K562 (cell line): ENCODE results near the gene FRMD4A. TPM values are rescaled to one million over a fixed set of nuclear protein-coding genes. Genes with fewer than 3 reads are reported as not detected.

Experiments
- ATAC-seq: fragments of 200-7000 bp; cut with Tn5 transposase; 3 replicates; pipeline ENCODE4 v1.9.1; 2020; ENCODE audit warnings: moderate library complexity
- BruUV-seq: library from RNA; stranded (reverse); fragments of 400-500 nt; replicated peaks from 2 replicates; lab custom pipeline; 2021; lab: Mats Ljungman, UMichigan
- CTCF ChIA-PET: fragments of 300-600 bp; formaldehyde crosslinking; extraction: SDS; loops from one replicate; lab custom pipeline; 2021; ENCODE audit warnings: low intra/inter-chr PET ratio; lab: Yijun Ruan, JAX
- POLR2A ChIA-PET: fragments of 300-600, 350-650 bp; sonication (Branson Sonifier 250); formaldehyde crosslinking; extraction: SDS; loops from one replicate; lab custom pipeline; 2021; ENCODE audit warnings: antibody characterized with exemption, inconsistent platforms; lab: Yijun Ruan, JAX
- DNase-seq, 4 experiments: peaks; one replicate each; pipeline versions ENCODE4 v3.0.0 to v3.0.0-alpha.2; 2011 to 2018; ENCODE audit warnings: low spot score in 3 of 4, mixed read lengths in 3 of 4; ENCODE audit errors: extremely low read depth in 1 of 4
- FAIRE-seq: peaks from 2 replicates; lab custom pipeline; 2011; peaks lifted over from hg19 to GRCh38; lab: Jason Lieb, UNC
- H2AFZ ChIP-seq: 2 replicates; pipeline ENCODE4 v1.6.0; 2011; ENCODE audit warnings: low read depth, low read length, control low read depth, inconsistent platforms
- H3K27ac ChIP-seq: fragments of 200-600 bp; 3 replicates; pipeline ENCODE4 v1.8.0; 2011; ENCODE audit warnings: low read depth, mild to moderate bottlenecking, control low read depth, inconsistent platforms, low read length, moderate library complexity, mixed read lengths; ENCODE audit errors: extremely low read depth
- H3K27me3 ChIP-seq, 2 experiments: fragments of 300-600 bp in 1 of 2; 2 replicates in 1 of 2; 3 replicates in 1 of 2; pipeline versions ENCODE4 v1.6.0 to v1.8.0; 2011; ENCODE audit warnings: inconsistent platforms in 2 of 2, low read length in 2 of 2, mild to moderate bottlenecking in 1 of 2, mixed read lengths in 1 of 2, moderate library complexity in 1 of 2; ENCODE audit not compliant: control insufficient read depth in 2 of 2, insufficient read depth in 2 of 2
- H3K36me3 ChIP-seq: fragments of 300-600 bp; 3 replicates; pipeline ENCODE4 v1.8.0; 2011; ENCODE audit warnings: mild to moderate bottlenecking, low read length, inconsistent platforms; ENCODE audit not compliant: control insufficient read depth, insufficient read depth
- H3K4me1 ChIP-seq, 2 experiments: fragments of 200-600 bp in 1 of 2; replicated peaks in 1 of 2; 2 replicates in 1 of 2; 3 replicates in 1 of 2; pipeline versions ENCODE4 v1.5.1 to v1.8.0; 2011; ENCODE audit warnings: inconsistent platforms in 2 of 2, low read length in 2 of 2, mild to moderate bottlenecking in 1 of 2, mixed read lengths in 1 of 2, moderate library complexity in 1 of 2; ENCODE audit not compliant: control insufficient read depth in 2 of 2, insufficient read depth in 2 of 2
- H3K4me2 ChIP-seq: 2 replicates; pipeline ENCODE4 v1.6.1; 2011; ENCODE audit warnings: low read length, control low read depth, inconsistent platforms, mixed read lengths; ENCODE audit not compliant: insufficient read depth
- H3K4me3 ChIP-seq: fragments of 200-600 bp; sonication (generic), shearing (Covaris generic); 2 replicates; pipeline ENCODE4 v1.5.1; 2016; ENCODE audit warnings: control low read depth, inconsistent platforms
- H3K79me2 ChIP-seq: fragments of 200-600 bp; 3 replicates; pipeline ENCODE4 v1.8.0; 2011; ENCODE audit warnings: low read length, inconsistent platforms; ENCODE audit not compliant: control insufficient read depth, insufficient read depth
- H3K9ac ChIP-seq, 2 experiments: 2 replicates each; pipeline versions ENCODE4 v1.6.0 to v1.6.1; 2011; ENCODE audit warnings: low read depth in 2 of 2, low read length in 2 of 2, control low read depth in 1 of 2, inconsistent platforms in 1 of 2, mild to moderate bottlenecking in 1 of 2, mixed read lengths in 1 of 2; ENCODE audit not compliant: insufficient read depth in 1 of 2
- H3K9me1 ChIP-seq: one replicate; pipeline ENCODE4 v1.6.0; 2011; ENCODE audit warnings: inconsistent platforms, mild to moderate bottlenecking, low read length, moderate library complexity; ENCODE audit not compliant: control insufficient read depth, insufficient read depth
- H3K9me3 ChIP-seq: replicated peaks from 2 replicates; pipeline ENCODE4 v1.5.1; 2011; ENCODE audit warnings: low read depth, low read length, inconsistent platforms; ENCODE audit not compliant: control insufficient read depth, insufficient read depth
- H4K20me1 ChIP-seq: replicated peaks from 2 replicates; pipeline ENCODE4 v1.6.1; 2011; ENCODE audit warnings: low read length, inconsistent platforms, mixed read lengths; ENCODE audit not compliant: control insufficient read depth, insufficient read depth
- CAMTA2 ChIP-seq: fragments of 250-450 bp; sonication (Bioruptor Pico); conservative IDR thresholded peaks from 2 replicates; pipeline ENCODE4 v1.5.1; 2022
- CBX1 ChIP-seq: sonication (generic); IDR thresholded peaks from 2 replicates; pipeline ENCODE4 v1.6.1; 2016; ENCODE audit warnings: antibody characterized with exemption, low read depth, mild to moderate bottlenecking
- CHD2 ChIP-seq: IDR thresholded peaks from 2 replicates; pipeline ENCODE4 v1.6.1; 2011; ENCODE audit warnings: low read depth, low read length
- COPS2 ChIP-seq: fragments of 450-650 bp; conservative IDR thresholded peaks from 2 replicates; pipeline ENCODE4 v1.6.1; 2016; ENCODE audit warnings: mild to moderate bottlenecking, moderate library complexity
- GATAD2B ChIP-seq: fragments of 450-650 bp; IDR thresholded peaks from 2 replicates; pipeline ENCODE4 v1.6.1; 2017; ENCODE audit warnings: mild to moderate bottlenecking, borderline replicate concordance
- MITF ChIP-seq: IDR thresholded peaks from 2 replicates; pipeline ENCODE4 v1.6.1; 2014; ENCODE audit warnings: antibody characterized with exemption
- NCOA2 ChIP-seq, 2 experiments: fragments of 450-650 bp; IDR thresholded peaks; 2 replicates each; pipeline ENCODE4 v1.6.1; 2018; ENCODE audit warnings: mild to moderate bottlenecking in 2 of 2, moderate library complexity in 1 of 2; ENCODE audit not compliant: partially characterized antibody in 2 of 2
- SRF ChIP-seq, 2 experiments: fragments of 250-450, 450-650 bp in 1 of 2; sonication (Bioruptor Pico) in 1 of 2; sonication (generic) in 1 of 2; formaldehyde crosslinking; IDR thresholded peaks; 2 replicates each; pipeline versions ENCODE4 v1.5.0 to v1.5.1; 2020 to 2022; ENCODE audit warnings: mild to moderate bottlenecking in 1 of 2, missing genetic modification reagents in 1 of 2
- TSC22D4 ChIP-seq: fragments of 450-650 bp; IDR thresholded peaks from 2 replicates; pipeline ENCODE4 v1.6.1; 2016; ENCODE audit warnings: missing genetic modification characterization, missing biosample characterization, control low read depth
- TSHZ1 ChIP-seq: fragments of 250-450 bp; sonication (Bioruptor Pico); IDR thresholded peaks from 2 replicates; pipeline ENCODE4 v1.4.0; 2020; ENCODE audit warnings: mild to moderate bottlenecking, moderate library complexity
- ZBTB34 ChIP-seq: fragments of 250-450 bp; sonication (Bioruptor Pico); IDR thresholded peaks from 2 replicates; pipeline ENCODE4 v1.8.0; 2021; ENCODE audit warnings: mild to moderate bottlenecking, moderate library complexity
- ZC3H8 ChIP-seq: fragments of 450-650 bp; IDR thresholded peaks from 2 replicates; pipeline ENCODE4 v1.6.1; 2017
- ZNF134 ChIP-seq: fragments of 250-450 bp; sonication (Bioruptor Pico); conservative IDR thresholded peaks from 2 replicates; pipeline ENCODE4 v1.4.0; 2020
- ZNF354B ChIP-seq: fragments of 250-450 bp; sonication (Bioruptor Pico); IDR thresholded peaks from 2 replicates; pipeline ENCODE4 v1.4.0; 2020
- ZNF431 ChIP-seq: sonication (generic); formaldehyde crosslinking; IDR thresholded peaks from 2 replicates; pipeline ENCODE4 v1.8.0; 2022; ENCODE audit warnings: mild to moderate bottlenecking, missing genetic modification reagents
- WGBS: fragments of 100-300 bp; shearing (Covaris generic); methylation state at CpG from one replicate; pipeline ENCODE4 v1.1.6; 2016; ENCODE audit warnings: low coverage, mixed read lengths; ENCODE audit not compliant: insufficient coverage; ENCODE audit errors: missing lambda C conversion rate; 5-methylcytosine and 5-hydroxymethylcytosine counted together
- in situ Hi-C: fragments of 300-500 bp; cut with MboI; formaldehyde crosslinking; loops from 4 replicates; pipeline ENCODE4 v1.15.0; 2018; ENCODE audit warnings: inconsistent platforms, mixed read lengths
- intact Hi-C: fragments of 100-400 bp; cut with micrococcal nuclease; formaldehyde crosslinking; loops from 2 replicates; pipeline ENCODE4 v1.14.2; 2022
- polyA plus RNA-seq, 8 experiments: library from polyadenylated mRNA; depleted of rRNA in 4 of 8; stranded (reverse) in 5 of 8; unstranded in 3 of 8; fragments of >200 nt; fragmentation: Nextera tagmentation in 2 of 8; fragmentation: Illumina TruSeq in 1 of 8; extraction: Ambion mirVana in 2 of 8; extraction: Trizol in 1 of 8; gene quantifications; 2 replicates each; pipeline versions ENCODE4 v1.2.1 to v1.2.3, GENCODE V29; 2011 to 2014; ENCODE audit warnings: inconsistent platforms in 1 of 8, missing spikeins in 1 of 8
- total RNA-seq, 7 experiments: library from RNA; depleted of rRNA in 6 of 7; stranded (reverse); fragments of >200 nt in 6 of 7; fragmentation: Illumina TruSeq in 2 of 7; extraction: Trizol in 2 of 7; gene quantifications; 2 replicates each; pipeline versions ENCODE4 v1.2.1 to v1.2.3, GENCODE V29; 2011 to 2021; ENCODE audit warnings: low replicate concordance in 1 of 7

Gene FRMD4A
- total and polyA plus RNA-seq, 9 of the 15 experiments (the other 6 are each of a cell fraction or from before 2014, with no cell fraction given), result 0.80 to 5.2 (median 3.0) TPM

DNA sequence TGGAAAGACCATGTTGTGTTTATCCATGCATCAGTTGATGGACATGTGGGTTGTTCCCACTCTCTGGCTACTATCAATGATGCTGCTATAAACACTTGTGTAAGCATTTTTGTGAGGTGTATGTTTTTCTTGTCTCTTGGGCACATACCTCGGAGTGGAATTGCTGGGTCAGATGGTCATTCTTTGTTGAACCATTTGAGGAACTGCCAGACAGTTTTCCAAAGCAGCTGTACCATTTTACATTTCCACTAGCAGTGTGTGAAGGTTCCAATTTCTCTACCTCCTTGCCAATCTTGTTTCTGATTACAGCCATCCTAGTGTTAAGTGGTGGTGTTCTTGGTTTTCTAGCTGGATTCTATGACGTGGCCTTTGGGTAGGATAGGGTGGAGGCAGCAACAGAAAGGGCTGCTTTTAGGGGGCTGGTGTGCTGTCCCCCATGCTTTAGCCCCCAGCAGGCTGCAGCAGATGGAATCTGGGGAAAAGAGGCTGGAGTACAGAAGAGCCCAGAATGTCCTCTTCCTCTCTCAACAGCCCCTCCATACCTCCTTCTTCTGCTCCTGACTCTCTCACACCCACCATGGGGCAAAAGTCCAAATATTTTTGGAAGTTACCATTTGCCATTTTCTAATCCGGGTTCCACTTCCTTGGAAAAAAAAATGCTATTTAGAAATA is 352.7 kb downstream of the FRMD4A start:
- FAIRE-seq, result no peak
- BruUV-seq, result no TSS peak

More for the DNA sequence above, 352.7 kb downstream of the FRMD4A start:
- H3K4me2 ChIP-seq, result no peak overlapping the region
- no peaks in the 10 kb centered on the region for H3K4me1 ChIP-seq
- peaks cover 0 to 24% of the 10 kb centered on the region in 2 experiments; a peak in 2 of 5 replicates for H3K27me3 ChIP-seq
- in situ Hi-C loops (no loop called here), intact Hi-C loops (no loop called here)
- no peak overlapping the region for H3K4me3 ChIP-seq
- ChIA-PET POLR2A (interaction anchor here (0.6 to 1.5 kb wide), 2 partner anchors 12 to 1814 kb away, joined by 3 read pairs; no protein-coding TSS in a partner anchor), CTCF (no interaction called here)
- no peak overlapping the region for H3K27ac ChIP-seq
- peaks cover 4% of the 10 kb centered on the region; the same call in 1 of the 2 replicates for H4K20me1 ChIP-seq
- no peaks in the 10 kb centered on the region for H3K79me2 ChIP-seq
- ATAC-seq, result no peak
- no peak overlapping the region for H3K9ac ChIP-seq
- 0% methylated on average over 3 of the region's 3 CpGs for WGBS
- no peaks in the 10 kb centered on the region for H3K9me3 ChIP-seq
- TF ChIP-seq ZBTB34 (CRISPR knock-in tag), result no peak
- TF ChIP-seq TSHZ1 (CRISPR knock-in tag), result no peak
- no peak for TF ChIP-seq SRF (CRISPR knock-in tag; IDR thresholded peaks at IDR 0.05)
- no peak for TF ChIP-seq TSC22D4 (tag)
- TF ChIP-seq NCOA2 (IDR thresholded peaks at IDR 0.05; ENCODE audit: partially characterized antibody in 2 of 2), result no peak
- no peak for TF ChIP-seq GATAD2B
- TF ChIP-seq CBX1, result no peak
- no peak for TF ChIP-seq ZNF134
- no peak for TF ChIP-seq CHD2
- no peak for TF ChIP-seq CAMTA2 (CRISPR knock-in tag)
- no peak for TF ChIP-seq COPS2
- TF ChIP-seq ZNF431, result no peak
- no peak for TF ChIP-seq ZC3H8
- no peak for TF ChIP-seq MITF
- TF ChIP-seq ZNF354B, result no peak
- no peaks in the 10 kb centered on the region for H3K36me3 ChIP-seq
- H3K9me1 ChIP-seq, result no peaks in the 10 kb centered on the region
- no peak overlapping the region for H2AFZ ChIP-seq
- no peak for DNase-seq
